Measurements from ENCODE around the gene LPP.

- TF ChIP-seq GATA2 (IDR thresholded peaks at IDR 0.05; ENCODE audit: low read depth, low read length) = no peak
- no peak for TF ChIP-seq GATA3 (IDR thresholded peaks at IDR 0.05; ENCODE audit: low read depth, low read length)
Measured at GRCh38 chr3:188901671-188902287, 747.8 kb downstream of the LPP start.

All from SH-SY5Y (cell line).